Colonic mucosa (tissue), 4 donors: ENCODE measurements around the gene IL22. TPM values are rescaled to one million over a fixed set of nuclear protein-coding genes. Genes with fewer than 3 reads are reported as not detected.

Experiments
- DNase-seq: peaks from one replicate; pipeline ENCODE4 v3.0.0-alpha.2; 2020
- H3K27ac ChIP-seq: fragments of 200-600 bp; one replicate; pipeline ENCODE4 v1.8.0; 2021
- H3K27me3 ChIP-seq: fragments of 200-600 bp; one replicate; pipeline ENCODE4 v1.8.0; 2021
- H3K36me3 ChIP-seq: fragments of 200-600 bp; one replicate; pipeline ENCODE4 v1.8.0; 2021
- H3K4me1 ChIP-seq: fragments of 200-600 bp; one replicate; pipeline ENCODE4 v1.8.0; 2021; ENCODE audit warnings: mild to moderate bottlenecking
- H3K4me3 ChIP-seq: fragments of 200-600 bp; one replicate; pipeline ENCODE4 v1.8.0; 2021
- H3K9ac ChIP-seq, 2 donors: one replicate each; pipeline ENCODE4 v1.7.0; 2013; ENCODE audit warnings: control low read depth in 2 of 2, low read depth in 2 of 2, low read length in 2 of 2
- H3K9me3 ChIP-seq: fragments of 200-600 bp; one replicate; pipeline ENCODE4 v1.8.0; 2021
- intact Hi-C: fragments of 100-400 bp; cut with DNase I; formaldehyde crosslinking; loops from one replicate; pipeline ENCODE4 v1.14.1; 2022
- total RNA-seq, 2 donors: library from RNA; stranded (reverse); fragmentation: NEBNext Ultra II Directional in 1 of 2; extraction: Animal tissue kit (Norgen Biotek cat#: 25700) in 1 of 2; gene quantifications; one replicate each; pipeline ENCODE4 v1.2.1, GENCODE V29; 2021
- TF ChIP-seq, protein P1 (sequence below): fragments of 200-600 bp; IDR thresholded peaks from one replicate; pipeline ENCODE4 v1.8.0; 2022; ENCODE audit warnings: antibody characterized with exemption, mild to moderate bottlenecking
- donor health status: healthy.
- donor health status: DM: no; HTN: no; CAD: no.
- donor health status: DM: no; HTN: no; CAD: no.

IL22 gene
- total RNA-seq, 2 donors from 2014 or later = not detected

DNA sequence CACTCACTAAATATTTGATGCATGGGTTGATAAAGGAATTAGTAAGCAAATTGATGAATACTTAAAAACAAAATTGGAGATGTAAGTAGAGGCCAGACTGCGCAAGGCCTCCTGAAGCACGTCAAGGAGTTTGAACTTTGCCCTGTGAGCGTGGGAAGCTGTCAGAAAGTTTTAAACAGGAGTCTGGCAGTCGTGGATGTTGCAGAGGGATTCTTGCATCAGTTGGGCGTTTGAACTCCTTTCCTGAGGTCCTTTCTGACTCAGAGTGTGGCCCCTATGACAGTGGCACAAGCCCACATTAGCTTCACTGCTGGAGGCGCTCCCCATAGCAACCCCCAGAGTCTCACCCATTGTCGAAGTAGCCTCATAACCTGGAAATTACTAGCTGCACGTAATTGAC is 17.9 kb upstream of the IL22 start:
- no peak overlapping the region for H3K4me3 ChIP-seq
- TF ChIP-seq, protein P1, sequence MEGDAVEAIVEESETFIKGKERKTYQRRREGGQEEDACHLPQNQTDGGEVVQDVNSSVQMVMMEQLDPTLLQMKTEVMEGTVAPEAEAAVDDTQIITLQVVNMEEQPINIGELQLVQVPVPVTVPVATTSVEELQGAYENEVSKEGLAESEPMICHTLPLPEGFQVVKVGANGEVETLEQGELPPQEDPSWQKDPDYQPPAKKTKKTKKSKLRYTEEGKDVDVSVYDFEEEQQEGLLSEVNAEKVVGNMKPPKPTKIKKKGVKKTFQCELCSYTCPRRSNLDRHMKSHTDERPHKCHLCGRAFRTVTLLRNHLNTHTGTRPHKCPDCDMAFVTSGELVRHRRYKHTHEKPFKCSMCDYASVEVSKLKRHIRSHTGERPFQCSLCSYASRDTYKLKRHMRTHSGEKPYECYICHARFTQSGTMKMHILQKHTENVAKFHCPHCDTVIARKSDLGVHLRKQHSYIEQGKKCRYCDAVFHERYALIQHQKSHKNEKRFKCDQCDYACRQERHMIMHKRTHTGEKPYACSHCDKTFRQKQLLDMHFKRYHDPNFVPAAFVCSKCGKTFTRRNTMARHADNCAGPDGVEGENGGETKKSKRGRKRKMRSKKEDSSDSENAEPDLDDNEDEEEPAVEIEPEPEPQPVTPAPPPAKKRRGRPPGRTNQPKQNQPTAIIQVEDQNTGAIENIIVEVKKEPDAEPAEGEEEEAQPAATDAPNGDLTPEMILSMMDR = no peak
- DNase-seq = no peak
- H3K9ac ChIP-seq = no peak overlapping the region
- no peaks in the 10 kb centered on the region for H3K27me3 ChIP-seq
- H3K9me3 ChIP-seq = no peaks in the 10 kb centered on the region
- H3K4me1 ChIP-seq = no peaks in the 10 kb centered on the region
- H3K27ac ChIP-seq = no peak overlapping the region
- intact Hi-C loops = no loop called here
- no peaks in the 10 kb centered on the region for H3K36me3 ChIP-seq

DNA sequence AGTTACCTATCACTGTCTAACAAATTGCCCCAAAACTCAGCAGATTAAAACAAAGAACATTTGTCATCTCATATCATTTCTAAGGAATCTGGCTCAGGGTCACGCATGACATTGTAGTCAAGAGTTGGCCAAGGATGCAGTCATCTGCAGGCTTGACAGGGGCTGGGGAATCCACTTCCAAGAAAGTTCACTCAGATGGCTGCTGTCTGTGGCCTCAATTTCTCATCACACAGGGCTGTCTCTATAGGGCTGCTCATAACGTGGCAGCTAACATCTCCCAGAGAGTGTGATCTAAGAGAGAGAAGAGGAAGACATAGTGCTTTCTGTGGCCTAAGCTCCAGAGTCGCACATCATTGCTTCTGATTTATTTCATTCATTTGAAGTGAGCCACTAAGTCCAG is 17.0 kb upstream of the IL22 start:
- Histone ChIP-seq H3K4me1 (no peaks in the 10 kb centered on the region), H3K9me3 (no peaks in the 10 kb centered on the region), H3K27me3 (no peaks in the 10 kb centered on the region), H3K36me3 (no peaks in the 10 kb centered on the region), H3K27ac (no peak overlapping the region), H3K9ac (no peak overlapping the region), H3K4me3 (no peak overlapping the region)
- DNase-seq = no peak
- intact Hi-C loops = no loop called here
- TF ChIP-seq, protein P1 = no peak

- TF ChIP-seq, protein P1 = no peak
- Histone ChIP-seq H3K36me3 (no peaks in the 10 kb centered on the region), H3K9ac (no peak overlapping the region), H3K4me1 (no peaks in the 10 kb centered on the region), H3K9me3 (no peaks in the 10 kb centered on the region), H3K27ac (no peak overlapping the region), H3K27me3 (no peaks in the 10 kb centered on the region), H3K4me3 (no peak overlapping the region)
- intact Hi-C loops = no loop called here
- DNase-seq = no peak
These were observed 16.4 kb upstream of the IL22 start for GRCh38 chr12:68269779-68270178.

DNA sequence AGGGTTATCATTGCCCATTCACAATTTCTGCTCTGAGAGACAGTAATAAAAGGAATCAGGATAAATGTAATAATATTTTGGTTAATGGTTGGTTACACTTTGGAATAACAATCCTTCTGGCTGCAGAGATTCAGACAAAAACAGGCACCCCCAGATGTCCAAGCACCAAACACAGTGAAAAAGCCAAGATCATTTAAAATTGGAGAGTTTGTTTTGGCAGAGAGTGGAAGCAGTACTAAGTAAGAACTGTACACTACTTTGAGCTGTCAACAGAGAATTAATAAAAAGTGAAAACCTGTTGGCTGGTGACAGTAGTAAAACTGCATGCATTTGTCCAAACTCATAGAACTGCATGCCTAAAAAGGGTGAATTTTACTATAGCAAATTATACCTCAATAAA is 15.6 kb upstream of the IL22 start:
- intact Hi-C loops = no loop called here
- no peaks in the 10 kb centered on the region for H3K9me3 ChIP-seq
- TF ChIP-seq, protein P1 = no peak

DNA sequence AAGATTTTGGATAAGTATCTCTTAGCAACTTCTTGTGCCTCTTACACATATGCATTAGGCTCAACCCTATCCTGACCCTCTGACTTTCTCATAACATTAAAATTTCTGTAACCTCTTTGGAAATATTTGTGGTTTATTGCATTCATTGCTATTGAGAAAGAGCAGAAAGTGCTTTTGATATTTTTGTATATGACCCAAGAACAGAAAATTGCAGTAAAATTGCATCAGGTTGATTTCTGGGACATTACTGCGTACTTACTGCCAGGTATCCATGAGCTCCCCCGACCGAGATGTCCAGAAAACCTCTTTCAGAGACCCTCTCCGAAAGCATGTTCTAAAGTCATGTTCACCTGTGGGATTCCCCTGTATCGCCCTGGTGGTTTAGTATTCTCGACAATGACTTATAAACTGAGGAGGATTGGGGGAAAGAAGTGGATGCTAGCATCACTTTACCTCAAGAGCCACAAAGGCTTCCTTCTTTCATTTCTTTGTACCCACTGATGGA is 14.5 kb upstream of the IL22 start:
- Histone ChIP-seq H3K4me1 (no peaks in the 10 kb centered on the region), H3K36me3 (no peaks in the 10 kb centered on the region), H3K9me3 (no peaks in the 10 kb centered on the region), H3K27me3 (no peaks in the 10 kb centered on the region), H3K27ac (no peak overlapping the region), H3K4me3 (no peak overlapping the region), H3K9ac (no peak overlapping the region)
- no peak for DNase-seq
- TF ChIP-seq, protein P1 = no peak
- intact Hi-C loops = no loop called here

More for the DNA sequence above, 15.6 kb upstream of the IL22 start:
- Histone ChIP-seq H3K27ac (no peak overlapping the region), H3K4me3 (no peak overlapping the region), H3K4me1 (no peaks in the 10 kb centered on the region), H3K9ac (no peak overlapping the region), H3K27me3 (no peaks in the 10 kb centered on the region), H3K36me3 (no peaks in the 10 kb centered on the region)
- no peak for DNase-seq
